CD4-positive, alpha-beta T cell treated with Interleukin-6 at 100 ng/mL for 8 hours (primary cell): ENCODE data around the gene TTLL5.

Source experiments
- DNase-seq: peaks from one replicate; pipeline ENCODE4 v3.0.0-alpha.2; 2020; ENCODE audit warnings: mixed read lengths, low spot score

The TTLL5 gene

GRCh38 chr14:75702616-75703261 is 41.7 kb downstream of the TTLL5 start:
- DNase-seq, result no peak

- no peak for DNase-seq
Observed at GRCh38 chr14:75703467-75703866, 42.4 kb downstream of the TTLL5 start.

- DNase-seq, result no peak
Observed at GRCh38 chr14:75705014-75705413, 44.0 kb downstream of the TTLL5 start.

GRCh38 chr14:75709207-75709812 is 48.3 kb downstream of the TTLL5 start:
- DNase-seq, result peak; percentile 49

- no peak for DNase-seq
Observed at GRCh38 chr14:75711105-75711795, 50.2 kb downstream of the TTLL5 start.

GRCh38 chr14:75711796-75712211 is 50.8 kb downstream of the TTLL5 start:
- no peak for DNase-seq

- no peak for DNase-seq
Observed at GRCh38 chr14:75714991-75715390, 53.9 kb downstream of the TTLL5 start.

- no peak for DNase-seq
Observed at GRCh38 chr14:75715926-75716780, 55.1 kb downstream of the TTLL5 start.

GRCh38 chr14:75717729-75718128 is 56.7 kb downstream of the TTLL5 start:
- DNase-seq, result no peak

- no peak for DNase-seq
Observed at GRCh38 chr14:75718199-75718598, 57.2 kb downstream of the TTLL5 start.

GRCh38 chr14:75720116-75720515 is 59.1 kb downstream of the TTLL5 start:
- DNase-seq, result no peak

GRCh38 chr14:75720842-75721498 is 59.9 kb downstream of the TTLL5 start:
- DNase-seq, result no peak

GRCh38 chr14:75723716-75724115 is 62.7 kb downstream of the TTLL5 start:
- no peak for DNase-seq

- no peak for DNase-seq
Observed at GRCh38 chr14:75724414-75725204, 63.6 kb downstream of the TTLL5 start.

GRCh38 chr14:75725481-75725880 is 64.4 kb downstream of the TTLL5 start:
- DNase-seq, result no peak

- no peak for DNase-seq
Observed at GRCh38 chr14:75726321-75726720, 65.3 kb downstream of the TTLL5 start.

- no peak for DNase-seq
Observed at GRCh38 chr14:75727124-75727523, 66.1 kb downstream of the TTLL5 start.

- no peak for DNase-seq
Observed at GRCh38 chr14:75732888-75733287, 71.8 kb downstream of the TTLL5 start.

GRCh38 chr14:75734854-75735253 is 73.8 kb downstream of the TTLL5 start:
- DNase-seq, result no peak

- no peak for DNase-seq
Observed at GRCh38 chr14:75736845-75737485, 75.9 kb downstream of the TTLL5 start.

GRCh38 chr14:75738192-75738591 is 77.1 kb downstream of the TTLL5 start:
- DNase-seq, result no peak
